Spleen (tissue), 11 donors: ENCODE measurements around the gene HELT. TPM values are rescaled to one million over a fixed set of nuclear protein-coding genes. Genes with fewer than 3 reads are reported as not detected.

Experiments used
- DNase-seq: peaks from one replicate; pipeline ENCODE4 v3.0.0-alpha.2; 2020
- H3K27ac ChIP-seq, 8 donors: fragments of 200-600 bp; sonication (generic) in 7 of 8; 1 replicate in 4 of 8; 2 replicates in 4 of 8; pipeline versions ENCODE4 v1.5.0 to v1.8.0; 2016 to 2021; ENCODE audit warnings: inconsistent platforms in 4 of 8, mild to moderate bottlenecking in 4 of 8, moderate library complexity in 1 of 8
- H3K27me3 ChIP-seq, 7 donors: fragments of 200-600 bp; sonication (generic) in 6 of 7; replicated peaks in 1 of 7; 1 replicate in 4 of 7; 2 replicates in 3 of 7; pipeline versions ENCODE4 v1.5.0 to v1.8.0; 2016 to 2021; ENCODE audit warnings: inconsistent platforms in 3 of 7, mild to moderate bottlenecking in 1 of 7
- H3K36me3 ChIP-seq, 6 donors: fragments of 200-600 bp; sonication (generic) in 5 of 6; 1 replicate in 4 of 6; 2 replicates in 2 of 6; pipeline versions ENCODE4 v1.5.0 to v1.8.0; 2016 to 2021; ENCODE audit warnings: inconsistent platforms in 2 of 6
- H3K4me1 ChIP-seq, 6 donors: fragments of 200-600 bp; sonication (generic) in 5 of 6; 1 replicate in 3 of 6; 2 replicates in 3 of 6; pipeline versions ENCODE4 v1.5.0 to v1.8.0; 2016 to 2021; ENCODE audit warnings: inconsistent platforms in 3 of 6
- H3K4me3 ChIP-seq, 8 donors: fragments of 200-600 bp; sonication (generic) in 7 of 8; 1 replicate in 4 of 8; 2 replicates in 4 of 8; pipeline versions ENCODE4 v1.5.0 to v1.8.0; 2016 to 2021; ENCODE audit warnings: inconsistent platforms in 4 of 8, mild to moderate bottlenecking in 4 of 8, moderate library complexity in 2 of 8
- H3K9me3 ChIP-seq, 8 donors: fragments of 200-600 bp; sonication (generic) in 7 of 8; 1 replicate in 4 of 8; 2 replicates in 4 of 8; pipeline versions ENCODE4 v1.5.0 to v1.8.0; 2016 to 2021; ENCODE audit warnings: inconsistent platforms in 4 of 8
- POLR2A ChIP-seq, 3 donors: fragments of 450-650 bp; IDR thresholded peaks; one replicate each; pipeline ENCODE4 v1.5.1; 2017; ENCODE audit warnings: antibody characterized with exemption in 3 of 3, mild to moderate bottlenecking in 1 of 3
- POLR2AphosphoS5 ChIP-seq, 3 donors: sonication (generic); formaldehyde crosslinking; IDR thresholded peaks; one replicate each; pipeline ENCODE4 v1.5.1; 2017; ENCODE audit warnings: antibody characterized with exemption in 3 of 3
- WGBS, 5 donors: extraction: QIAGEN DNeasy Blood & Tissue Kit in 3 of 5; methylation state at CpG; one replicate each; pipeline versions ENCODE4 v1.1.5 to v1.1.7; 2013 to 2018; 5-methylcytosine and 5-hydroxymethylcytosine counted together
- intact Hi-C: fragments of 100-400 bp; cut with DNase I; formaldehyde crosslinking; loops from one replicate; pipeline ENCODE4 v1.15.0; 2023; ENCODE audit warnings: low total_unique reads
- polyA plus RNA-seq, 3 donors: library from polyadenylated mRNA; stranded (reverse); fragments of 200-250 nt; gene quantifications; one replicate each; pipeline ENCODE4 v1.2.1, GENCODE V29; 2013
- total RNA-seq, 7 donors: library from RNA; depleted of rRNA in 3 of 7; stranded (reverse); fragments of >200 nt in 3 of 7; fragmentation: NEBNext Ultra II Directional in 4 of 7; extraction: Animal tissue kit (Norgen Biotek cat#: 25700) in 4 of 7; gene quantifications; one replicate each; pipeline versions ENCODE4 v1.1.0 to v1.2.1, GENCODE V29; 2016 to 2021
- TF ChIP-seq, protein P1 (sequence below), 11 experiments: fragments of 200-600 bp in 7 of 11; fragments of 450-650 bp in 4 of 11; sonication (generic) in 4 of 11; IDR thresholded peaks in 8 of 11; conservative IDR thresholded peaks in 3 of 11; 1 replicate in 7 of 11; 2 replicates in 4 of 11; pipeline versions ENCODE4 v1.4.0 to v1.8.0; 2016 to 2021; ENCODE audit warnings: antibody characterized with exemption in 11 of 11, inconsistent platforms in 4 of 11, mild to moderate bottlenecking in 1 of 11
- donor health status: healthy with polysubstance abuse.
- donor health status: DM: no; HTN: no; CAD: no; lungs with moderate emphysema.
- donor health status: DM: no; HTN: no; CAD: no.
- donor health status: Bipolar disorder and iron deficiency.
- donor health status: healthy.
- donor health status: DM: no; HTN: no; CAD: no.
- donor health status: DM: yes; HTN: yes; CAD: no.

HELT gene
- total and polyA plus RNA-seq, 10 donors: 0.20 to 0.26 TPM; not detected in 8

DNA sequence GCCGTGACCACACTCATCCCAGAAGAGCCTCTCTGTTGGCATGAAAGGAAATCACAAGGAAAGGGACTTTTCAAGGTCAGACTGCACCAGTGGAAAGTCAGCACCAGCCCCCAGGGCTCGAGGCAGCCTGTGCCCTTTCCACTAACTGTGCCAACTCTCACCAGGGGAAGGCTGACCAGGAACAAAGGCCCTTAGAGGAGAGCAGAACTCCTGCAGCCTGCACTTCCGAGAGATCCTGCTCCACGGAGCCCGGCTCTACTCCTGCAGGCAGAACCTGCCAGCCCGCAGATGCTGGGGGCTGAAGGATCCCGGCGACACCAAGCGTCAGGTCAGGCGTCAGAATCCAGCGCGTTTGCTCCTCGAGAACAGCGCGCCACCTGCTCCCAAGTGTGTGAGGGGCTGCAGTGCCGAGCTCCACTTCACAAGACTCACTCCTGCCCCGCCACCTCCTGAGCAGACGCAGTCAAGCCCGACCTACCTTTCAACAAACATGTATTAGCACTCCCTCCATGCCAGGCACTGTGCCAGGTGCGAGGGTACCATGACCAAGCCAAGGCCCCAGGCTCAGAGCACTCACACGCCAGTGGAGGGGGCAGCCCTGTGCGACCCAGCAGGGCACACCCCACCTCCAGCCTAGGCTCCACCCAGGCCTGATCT is 13.6 kb upstream of the HELT start:
- H3K27ac ChIP-seq: no peak overlapping the region
- no peaks in the 10 kb centered on the region for H3K9me3 ChIP-seq
- 30 to 59% (median 36%) methylated on average over 13 to 22 of the region's 22 CpGs for WGBS, 5 donors
- intact Hi-C loops: loop anchor here (10.0 kb wide), 1 partner anchor 260 kb away; no protein-coding TSS in a partner anchor
- H3K27me3 ChIP-seq: peaks cover 0 to 66% (median 10%) of the 10 kb centered on the region in 7 donors
- TF ChIP-seq POLR2AphosphoS5 (IDR thresholded peaks at IDR 0.05): no peak
- TF ChIP-seq, protein P1, sequence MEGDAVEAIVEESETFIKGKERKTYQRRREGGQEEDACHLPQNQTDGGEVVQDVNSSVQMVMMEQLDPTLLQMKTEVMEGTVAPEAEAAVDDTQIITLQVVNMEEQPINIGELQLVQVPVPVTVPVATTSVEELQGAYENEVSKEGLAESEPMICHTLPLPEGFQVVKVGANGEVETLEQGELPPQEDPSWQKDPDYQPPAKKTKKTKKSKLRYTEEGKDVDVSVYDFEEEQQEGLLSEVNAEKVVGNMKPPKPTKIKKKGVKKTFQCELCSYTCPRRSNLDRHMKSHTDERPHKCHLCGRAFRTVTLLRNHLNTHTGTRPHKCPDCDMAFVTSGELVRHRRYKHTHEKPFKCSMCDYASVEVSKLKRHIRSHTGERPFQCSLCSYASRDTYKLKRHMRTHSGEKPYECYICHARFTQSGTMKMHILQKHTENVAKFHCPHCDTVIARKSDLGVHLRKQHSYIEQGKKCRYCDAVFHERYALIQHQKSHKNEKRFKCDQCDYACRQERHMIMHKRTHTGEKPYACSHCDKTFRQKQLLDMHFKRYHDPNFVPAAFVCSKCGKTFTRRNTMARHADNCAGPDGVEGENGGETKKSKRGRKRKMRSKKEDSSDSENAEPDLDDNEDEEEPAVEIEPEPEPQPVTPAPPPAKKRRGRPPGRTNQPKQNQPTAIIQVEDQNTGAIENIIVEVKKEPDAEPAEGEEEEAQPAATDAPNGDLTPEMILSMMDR (IDR thresholded peaks at IDR 0.05 in 8 of 11, conservative IDR thresholded peaks at IDR 0.05 in 3 of 11): no peak
- no peak for TF ChIP-seq POLR2A (IDR thresholded peaks at IDR 0.05)
- peaks cover 0 to 14% (median 11%) of the 10 kb centered on the region in 6 donors for H3K4me1 ChIP-seq
- DNase-seq: peak; percentile 80
- no peaks in the 10 kb centered on the region for H3K36me3 ChIP-seq
- H3K4me3 ChIP-seq: peak overlapping the region in 4 of 8 donors; percentile 1 to 52 (median 16)

DNA sequence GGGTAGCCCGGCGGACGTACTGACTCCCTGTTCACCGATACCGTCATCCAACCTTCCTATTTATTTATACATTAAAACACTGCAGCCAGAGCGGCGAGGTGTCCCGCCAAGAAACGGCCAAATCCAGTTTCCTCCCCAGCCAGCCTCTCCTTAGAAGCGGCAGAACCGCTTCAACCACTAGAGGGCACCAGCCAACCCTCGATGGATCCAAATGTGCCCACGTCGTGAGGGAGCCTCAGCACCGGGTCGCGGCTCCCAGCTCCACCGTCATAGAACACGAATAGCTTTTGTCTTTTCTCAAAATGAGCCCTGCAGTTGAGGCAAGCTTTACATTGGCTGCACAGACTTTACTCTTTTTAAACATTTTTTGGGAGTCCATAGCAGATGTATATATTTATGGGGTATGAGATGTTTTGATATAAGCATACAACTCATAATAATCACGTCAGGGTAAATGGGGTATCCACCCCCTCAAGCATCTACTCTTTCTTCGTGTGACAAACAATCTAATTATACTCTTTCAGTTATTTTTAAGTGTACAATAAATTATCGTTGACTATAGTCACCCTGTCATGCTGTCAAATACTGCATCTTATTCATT is 13.0 kb upstream of the HELT start:
- 5 to 6% (median 6%) methylated on average over 22 of the region's 22 CpGs for WGBS, 5 donors
- no peaks in the 10 kb centered on the region for H3K9me3 ChIP-seq
- TF ChIP-seq POLR2AphosphoS5 (IDR thresholded peaks at IDR 0.05) (peak; percentile 31 to 46 (median 37)), POLR2A (IDR thresholded peaks at IDR 0.05) (no peak)
- TF ChIP-seq, protein P1 (IDR thresholded peaks at IDR 0.05 in 8 of 11, conservative IDR thresholded peaks at IDR 0.05 in 3 of 11): peak; percentile 63 to 96 (median 87)
- intact Hi-C loops: loop anchor here (10.0 kb wide), 1 partner anchor 261 kb away; no protein-coding TSS in a partner anchor
- H3K27me3 ChIP-seq: peaks cover 0 to 72% (median 10%) of the 10 kb centered on the region in 7 donors
- H3K36me3 ChIP-seq: no peaks in the 10 kb centered on the region
- H3K27ac ChIP-seq: no peak overlapping the region
- DNase-seq: peak; percentile 92
- peak overlapping the region in 4 of 8 donors; percentile 1 to 52 (median 16) for H3K4me3 ChIP-seq
- H3K4me1 ChIP-seq: peaks cover 0 to 14% (median 11%) of the 10 kb centered on the region in 6 donors

DNA sequence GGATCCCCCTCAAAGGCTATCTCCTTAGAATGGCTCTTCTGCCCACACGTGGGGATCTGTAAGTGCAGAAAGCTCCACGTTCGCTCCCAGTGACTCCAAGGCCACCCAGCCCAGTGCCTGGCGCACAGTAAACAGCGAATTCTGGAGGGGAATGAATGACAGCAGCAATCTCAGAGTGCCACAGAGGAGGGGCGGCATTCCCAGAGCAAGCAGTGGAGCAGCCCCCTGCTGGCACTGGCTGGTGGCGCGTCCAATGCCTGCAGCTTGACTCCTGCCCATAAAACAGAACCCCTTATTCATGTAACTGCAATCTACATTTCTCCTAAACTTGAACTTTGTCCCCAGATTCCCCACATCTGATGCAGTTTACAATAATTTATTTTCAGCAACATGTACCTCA is 6.9 kb upstream of the HELT start:
- Histone ChIP-seq H3K9me3 (no peaks in the 10 kb centered on the region), H3K27me3 (peaks cover 6 to 100% (median 44%) of the 10 kb centered on the region in 7 donors)
- no peak for DNase-seq

More for the DNA sequence above, 6.9 kb upstream of the HELT start:
- WGBS, 5 donors: 22 to 36% (median 30%) methylated on average over 6 to 8 of the region's 8 CpGs
- TF ChIP-seq, protein P1 (IDR thresholded peaks at IDR 0.05 in 8 of 11, conservative IDR thresholded peaks at IDR 0.05 in 3 of 11): peak in 8 of 11 experiments; percentile 16 to 56 (median 46)
- TF ChIP-seq POLR2A (IDR thresholded peaks at IDR 0.05) (no peak), POLR2AphosphoS5 (IDR thresholded peaks at IDR 0.05) (no peak)
- Histone ChIP-seq H3K36me3 (no peaks in the 10 kb centered on the region), H3K4me1 (peaks cover 0 to 13% (median 5%) of the 10 kb centered on the region in 6 donors), H3K4me3 (no peak overlapping the region), H3K27ac (no peak overlapping the region)
- intact Hi-C loops: no loop called here
